ENCODE measurements around the gene RPL9.
"Not testable (repeated sequence)": the region's sequence is repeated elsewhere in the genome, so short reads cannot be mapped to it uniquely, and the experiment has no call there.

Gene RPL9

GRCh38 chr4:39464886-39465501 lies 6.3 kb upstream of the RPL9 start:
- DNase-seq: no peak

- DNase-seq: not testable (repeated sequence)
Measured at GRCh38 chr4:39458161-39458504, 589 bp downstream of the RPL9 start.

GRCh38 chr4:39456946-39457763 lies 1.6 kb downstream of the RPL9 start:
- DNase-seq: no peak

GRCh38 chr4:39455486-39455885 lies 3.2 kb downstream of the RPL9 start:
- no peak for DNase-seq

- no peak for DNase-seq
Measured at GRCh38 chr4:39453738-39454137, 5.0 kb downstream of the RPL9 start.

- no peak for DNase-seq
Measured at GRCh38 chr4:39452860-39453587, 5.7 kb downstream of the RPL9 start.

GRCh38 chr4:39452153-39452859 lies 6.4 kb downstream of the RPL9 start:
- no peak for DNase-seq

- no peak for DNase-seq
Measured at GRCh38 chr4:39451423-39452023, 7.2 kb downstream of the RPL9 start.

GRCh38 chr4:39450618-39451017 lies 8.1 kb downstream of the RPL9 start:
- DNase-seq: no peak

GRCh38 chr4:39446842-39447573 lies 11.7 kb downstream of the RPL9 start:
- no peak for DNase-seq

- DNase-seq: no peak
Measured at GRCh38 chr4:39446483-39446841, 12.3 kb downstream of the RPL9 start.

GRCh38 chr4:39442998-39443397 lies 15.7 kb downstream of the RPL9 start:
- no peak for DNase-seq

- DNase-seq: no peak
Measured at GRCh38 chr4:39441593-39441992, 17.1 kb downstream of the RPL9 start.

GRCh38 chr4:39435659-39436563 lies 22.8 kb downstream of the RPL9 start:
- no peak for DNase-seq

GRCh38 chr4:39433878-39434492 lies 24.7 kb downstream of the RPL9 start:
- DNase-seq: no peak

GRCh38 chr4:39429476-39430334 lies 29.0 kb downstream of the RPL9 start:
- no peak for DNase-seq

- no peak for DNase-seq
Measured at GRCh38 chr4:39427520-39428114, 31.1 kb downstream of the RPL9 start.

- DNase-seq: no peak
Measured at GRCh38 chr4:39426728-39427127, 32.0 kb downstream of the RPL9 start.

- not testable (repeated sequence) for DNase-seq
Measured at GRCh38 chr4:39425297-39425696, 33.4 kb downstream of the RPL9 start.
